NCI-H345 treated with DMSO at 0.1 percent for 48 hours (cell line): ENCODE data around the gene CCDC40.

Experiments used
- DNase-seq: peaks from one replicate; lab custom pipeline; 2025; ENCODE audit not compliant: unreplicated experiment; lab: John Stamatoyannopoulos, UW

The CCDC40 gene

GRCh38 chr17:80111702-80112470 is 75.4 kb downstream of the CCDC40 start:
- DNase-seq: no peak

- DNase-seq: no peak
These were observed 76.1 kb downstream of the CCDC40 start for GRCh38 chr17:80112471-80113032.

- no peak for DNase-seq
These were observed 76.6 kb downstream of the CCDC40 start for GRCh38 chr17:80113033-80113484.

- no peak for DNase-seq
These were observed 78.3 kb downstream of the CCDC40 start for GRCh38 chr17:80114758-80115157.

GRCh38 chr17:80115159-80115558 is 78.7 kb downstream of the CCDC40 start:
- no peak for DNase-seq

GRCh38 chr17:80116276-80116920 is 80.0 kb downstream of the CCDC40 start:
- no peak for DNase-seq

GRCh38 chr17:80116921-80117380 is 80.5 kb downstream of the CCDC40 start:
- no peak for DNase-seq

GRCh38 chr17:80117491-80118401 is 81.3 kb downstream of the CCDC40 start:
- no peak for DNase-seq

- DNase-seq: no peak
These were observed 82.3 kb downstream of the CCDC40 start for GRCh38 chr17:80118601-80119270.

GRCh38 chr17:80119271-80119791 is 82.9 kb downstream of the CCDC40 start:
- no peak for DNase-seq

GRCh38 chr17:80119839-80120238 is 83.4 kb downstream of the CCDC40 start:
- no peak for DNase-seq

- DNase-seq: no peak
These were observed 85.7 kb downstream of the CCDC40 start for GRCh38 chr17:80122026-80122575.

- DNase-seq: no peak
These were observed 86.6 kb downstream of the CCDC40 start for GRCh38 chr17:80122926-80123505.

GRCh38 chr17:80123791-80124190 is 87.3 kb downstream of the CCDC40 start:
- no peak for DNase-seq

GRCh38 chr17:80124351-80124981 is 88.0 kb downstream of the CCDC40 start:
- no peak for DNase-seq

- no peak for DNase-seq
These were observed 89.4 kb downstream of the CCDC40 start for GRCh38 chr17:80125656-80126448.

- DNase-seq: no peak
These were observed 89.9 kb downstream of the CCDC40 start for GRCh38 chr17:80126449-80126715.

GRCh38 chr17:80129006-80129565 is 92.6 kb downstream of the CCDC40 start:
- no peak for DNase-seq
